GM23338 (cell line): ENCODE results near the gene TLCD3B. TPM values are rescaled to one million over a fixed set of nuclear protein-coding genes. Genes with fewer than 3 reads are reported as not detected.

Experiments used
- ATAC-seq: fragments of 200-7000 bp; cut with Tn5 transposase; 3 replicates; pipeline ENCODE4 v1.9.1; 2020
- DNase-seq: peaks from one replicate; pipeline ENCODE4 v3.0.0-alpha.2; 2015; ENCODE audit warnings: low spot score
- H2AFZ ChIP-seq: fragments of 200-600 bp; sonication (generic); 2 replicates; pipeline ENCODE4 v1.8.0; 2016; ENCODE audit warnings: antibody characterized with exemption, mild to moderate bottlenecking, moderate library complexity
- H3F3A ChIP-seq: fragments of 200-600 bp; sonication (generic); replicated peaks from 2 replicates; pipeline ENCODE4 v1.8.0; 2017; ENCODE audit warnings: antibody characterized with exemption, mixed run types, low read depth
- H3K27ac ChIP-seq: fragments of 200-600 bp; sonication (generic); 2 replicates; pipeline ENCODE4 v1.6.1; 2016; ENCODE audit warnings: low read depth
- H3K27me3 ChIP-seq: fragments of 200-600 bp; sonication (generic); 2 replicates; pipeline ENCODE4 v1.8.0; 2016; ENCODE audit warnings: mild to moderate bottlenecking, mixed run types, moderate library complexity; ENCODE audit not compliant: insufficient read depth
- H3K36me3 ChIP-seq: fragments of 200-600 bp; sonication (generic); 2 replicates; pipeline ENCODE4 v1.8.0; 2016; ENCODE audit warnings: mild to moderate bottlenecking; ENCODE audit not compliant: insufficient read depth
- H3K4me1 ChIP-seq: fragments of 200-600 bp; sonication (generic); 2 replicates; pipeline ENCODE4 v1.8.0; 2016; ENCODE audit warnings: mild to moderate bottlenecking, moderate library complexity; ENCODE audit not compliant: insufficient read depth
- H3K4me2 ChIP-seq: fragments of 200-600 bp; sonication (generic); 2 replicates; pipeline ENCODE4 v1.7.1; 2017; ENCODE audit warnings: mixed run types
- H3K4me3 ChIP-seq: fragments of 200-600 bp; sonication (generic); 2 replicates; pipeline ENCODE4 v1.6.1; 2016; ENCODE audit warnings: mixed run types
- H3K79me2 ChIP-seq: fragments of 200-600 bp; sonication (generic); replicated peaks from 2 replicates; pipeline ENCODE4 v1.8.0; 2017; ENCODE audit warnings: mild to moderate bottlenecking; ENCODE audit not compliant: insufficient read depth
- H3K9me2 ChIP-seq: fragments of 200-600 bp; sonication (generic); 2 replicates; pipeline ENCODE4 v1.8.0; 2017; ENCODE audit not compliant: insufficient read depth
- H4K20me1 ChIP-seq: fragments of 200-600 bp; sonication (generic); replicated peaks from 2 replicates; pipeline ENCODE4 v1.8.0; 2017; ENCODE audit warnings: mild to moderate bottlenecking; ENCODE audit not compliant: insufficient read depth
- H3K27ac Mint-ChIP-seq: 2 replicates; pipeline ENCODE4 v1.8.0; 2020; ENCODE audit warnings: inconsistent platforms, mild to moderate bottlenecking, moderate library complexity, mixed read lengths
- H3K27me3 Mint-ChIP-seq: 3 replicates; pipeline ENCODE4 v1.8.0; 2022; ENCODE audit warnings: low read depth, mild to moderate bottlenecking, moderate library complexity, mixed read lengths, inconsistent platforms; ENCODE audit not compliant: insufficient read depth, poor library complexity
- H3K36me3 Mint-ChIP-seq: 3 replicates; pipeline ENCODE4 v1.8.0; 2021; ENCODE audit warnings: low read depth, mild to moderate bottlenecking, inconsistent platforms, moderate library complexity, mixed read lengths
- H3K4me1 Mint-ChIP-seq: 3 replicates; pipeline ENCODE4 v1.8.0; 2020; ENCODE audit warnings: mild to moderate bottlenecking, inconsistent platforms, mixed read lengths
- H3K4me3 Mint-ChIP-seq: 3 replicates; pipeline ENCODE4 v1.8.0; 2021; ENCODE audit warnings: moderate library complexity, mild to moderate bottlenecking, inconsistent platforms, mixed read lengths
- H3K9me3 Mint-ChIP-seq: 3 replicates; pipeline ENCODE4 v1.8.0; 2020; ENCODE audit warnings: moderate library complexity, mild to moderate bottlenecking, inconsistent platforms, mixed read lengths
- CREB1 ChIP-seq: fragments of 250-450 bp; sonication (Bioruptor Pico); IDR thresholded peaks from 2 replicates; pipeline ENCODE4 v1.5.0; 2020; ENCODE audit warnings: low read depth, mild to moderate bottlenecking, moderate library complexity
- CTCF ChIP-seq, 2 experiments: fragments of 200-600 bp in 1 of 2; sonication (generic) in 1 of 2; conservative IDR thresholded peaks; 2 replicates each; pipeline versions ENCODE4 v1.5.1 to v1.6.1; 2016 to 2017; ENCODE audit warnings: antibody characterized with exemption in 2 of 2, low read depth in 2 of 2, mild to moderate bottlenecking in 2 of 2, moderate library complexity in 1 of 2
- ETS1 ChIP-seq: IDR thresholded peaks from 2 replicates; pipeline ENCODE4 v1.6.1; 2016; ENCODE audit warnings: antibody characterized with exemption
- EZH2 ChIP-seq: fragments of 200-600 bp; sonication (generic); IDR thresholded peaks from one replicate; pipeline ENCODE4 v1.8.0; 2017; ENCODE audit warnings: antibody characterized with exemption, mild to moderate bottlenecking, low read depth; ENCODE audit not compliant: unreplicated experiment
- EZH2phosphoT487 ChIP-seq: fragments of 200-600 bp; sonication (generic); IDR thresholded peaks from one replicate; pipeline ENCODE4 v1.8.1; 2018; ENCODE audit warnings: antibody characterized with exemption; ENCODE audit not compliant: unreplicated experiment
- JUNB ChIP-seq: IDR thresholded peaks from one replicate; pipeline ENCODE4 v1.6.1; 2016; ENCODE audit warnings: antibody characterized with exemption; ENCODE audit not compliant: unreplicated experiment
- NANOG ChIP-seq: IDR thresholded peaks from 2 replicates; pipeline ENCODE4 v1.6.1; 2016; ENCODE audit warnings: antibody characterized with exemption, borderline replicate concordance
- POLR2AphosphoS5 ChIP-seq: IDR thresholded peaks from 2 replicates; pipeline ENCODE4 v1.6.1; 2016; ENCODE audit warnings: antibody characterized with exemption, low read depth
- REST ChIP-seq: IDR thresholded peaks from one replicate; pipeline ENCODE4 v1.6.1; 2018; ENCODE audit warnings: antibody characterized with exemption; ENCODE audit not compliant: unreplicated experiment
- STAT1 ChIP-seq: IDR thresholded peaks from one replicate; pipeline ENCODE4 v1.6.1; 2016; ENCODE audit warnings: antibody characterized with exemption; ENCODE audit not compliant: unreplicated experiment
- ZNF114 ChIP-seq: fragments of 250-450 bp; sonication (Bioruptor Pico); IDR thresholded peaks from 2 replicates; pipeline ENCODE4 v1.5.0; 2020; ENCODE audit warnings: mild to moderate bottlenecking, moderate library complexity
- ZNF331 ChIP-seq: fragments of 250-450 bp; sonication (Bioruptor Pico); IDR thresholded peaks from 2 replicates; pipeline ENCODE4 v1.5.0; 2020; ENCODE audit warnings: low read depth, mild to moderate bottlenecking, moderate library complexity
- ZNF462 ChIP-seq: fragments of 250-450 bp; sonication (Bioruptor Pico); IDR thresholded peaks from 2 replicates; pipeline ENCODE4 v1.5.0; 2020; ENCODE audit warnings: mild to moderate bottlenecking, moderate library complexity
- polyA plus RNA-seq: library from polyadenylated mRNA; unstranded; fragments of >200 nt; fragmentation: Nextera tagmentation; extraction: Ambion mirVana; gene quantifications from 2 replicates; pipeline ENCODE4 v1.2.1, GENCODE V29; 2016
- total RNA-seq: library from RNA; depleted of rRNA; stranded (reverse); fragments of >200 nt; shearing (Covaris generic); gene quantifications from 2 replicates; pipeline ENCODE4 v1.2.3, GENCODE V29; 2014

The TLCD3B gene
- total and polyA plus RNA-seq, 2 experiments from 2014 or later, result 14.2 to 37.4 TPM

- Histone ChIP-seq H3K4me3 (no peak overlapping the region), H3K27me3 (peaks cover 10% of the 10 kb centered on the region; the same call in 1 of the 2 replicates), H3K27ac (no peak overlapping the region), H4K20me1 (no peaks in the 10 kb centered on the region; the same call in 1 of the 2 replicates), H3K9me2 (no peaks in the 10 kb centered on the region), H3K36me3 (no peaks in the 10 kb centered on the region), H2AFZ (no peak overlapping the region), H3K4me1 (peaks cover 24% of the 10 kb centered on the region), H3K79me2 (no peaks in the 10 kb centered on the region), H3F3A (0 out of 2 replicates have a peak, but pooled peaks cover 3% of the 10 kb centered on the region), H3K4me2 (no peak overlapping the region)
- no peaks in the 10 kb centered on the region; the same call in 2 of the 3 replicates for H3K36me3 Mint-ChIP-seq
- ATAC-seq (no peak), DNase-seq (no peak)
- TF ChIP-seq ZNF114 (CRISPR knock-in tag) (no peak), CREB1 (CRISPR knock-in tag) (no peak), ETS1 (no peak), EZH2phosphoT487 (no peak), REST (no peak), ZNF331 (CRISPR knock-in tag) (no peak), POLR2AphosphoS5 (no peak), STAT1 (no peak), CTCF (conservative IDR thresholded peaks at IDR 0.05; ENCODE audit: low read depth in 2 of 2) (no peak), JUNB (no peak), EZH2 (no peak), NANOG (no peak), ZNF462 (CRISPR knock-in tag) (no peak)
- H3K4me1 Mint-ChIP-seq, result peaks cover 29% of the 10 kb centered on the region
- no peak overlapping the region for H3K4me3 Mint-ChIP-seq
- peaks cover 24% of the 10 kb centered on the region for H3K27me3 Mint-ChIP-seq
- H3K9me3 Mint-ChIP-seq, result peaks cover 3% of the 10 kb centered on the region; the same call in 1 of the 3 replicates
- no peak overlapping the region for H3K27ac Mint-ChIP-seq
Observed at GRCh38 chr16:30033270-30033669, 2.2 kb upstream of the TLCD3B start.
